HG02885 (cell line): ENCODE data around the gene ZNF423.
"Not testable (repeated sequence)": the region's sequence is repeated elsewhere in the genome, so short reads cannot be mapped to it uniquely, and the experiment has no call there.

Source experiments
- ATAC-seq: cut with Tn5 transposase; IDR thresholded peaks from one replicate; pipeline ENCODE4 v1.9.1; 2021; ENCODE audit warnings: mild to moderate bottlenecking; ENCODE audit not compliant: unreplicated experiment, poor library complexity

ZNF423 gene

GRCh38 chr16:49855822-49856671 lies at the start of gene ZNF423:
Gene ZNF423, minus strand, starts transcription at chr16:49856112. Its CDS starts 338 bp downstream, at chr16:49855774.
- ATAC-seq: peak; percentile 1

GRCh38 chr16:49904348-49905062 lies 48.6 kb upstream of the ZNF423 start:
- no peak for ATAC-seq

- ATAC-seq: no peak
Observed at GRCh38 chr16:49902908-49903307, 47.0 kb upstream of the ZNF423 start.

GRCh38 chr16:49901711-49902110 lies 45.8 kb upstream of the ZNF423 start:
- no peak for ATAC-seq

GRCh38 chr16:49900875-49901274 lies 45.0 kb upstream of the ZNF423 start:
- no peak for ATAC-seq

- ATAC-seq: no peak
Observed at GRCh38 chr16:49899991-49900695, 44.2 kb upstream of the ZNF423 start.

- ATAC-seq: no peak
Observed at GRCh38 chr16:49896447-49896964, 40.6 kb upstream of the ZNF423 start.

GRCh38 chr16:49890876-49891275 lies 35.0 kb upstream of the ZNF423 start:
- no peak for ATAC-seq

- ATAC-seq: no peak
Observed at GRCh38 chr16:49889725-49890397, 33.9 kb upstream of the ZNF423 start.

GRCh38 chr16:49886554-49887094 lies 30.7 kb upstream of the ZNF423 start:
- no peak for ATAC-seq

- ATAC-seq: no peak
Observed at GRCh38 chr16:49884033-49885015, 28.4 kb upstream of the ZNF423 start.

GRCh38 chr16:49883076-49884014 lies 27.4 kb upstream of the ZNF423 start:
- no peak for ATAC-seq

GRCh38 chr16:49881890-49882289 lies 26.0 kb upstream of the ZNF423 start:
- ATAC-seq: no peak

GRCh38 chr16:49878540-49878939 lies 22.6 kb upstream of the ZNF423 start:
- not testable (repeated sequence) for ATAC-seq

- peak; percentile 62 for ATAC-seq
Observed at GRCh38 chr16:49876716-49877129, 20.8 kb upstream of the ZNF423 start.

GRCh38 chr16:49875806-49876715 lies 20.1 kb upstream of the ZNF423 start:
- no peak for ATAC-seq
